CD14-positive monocyte (primary cell): ENCODE data around the gene KIRREL3. TPM values are rescaled to one million over a fixed set of nuclear protein-coding genes. Genes with fewer than 3 reads are reported as not detected.

ENCODE experiments used
- DNase-seq, 3 donors: peaks; one replicate each; pipeline ENCODE4 v3.0.0-alpha.2; 2011 to 2022
- H2AFZ ChIP-seq: 2 replicates; pipeline ENCODE4 v1.6.0; 2012; ENCODE audit warnings: mild to moderate bottlenecking, low read depth, low read length, inconsistent platforms; ENCODE audit not compliant: insufficient read depth, poor library complexity, severe bottlenecking
- H3K27ac ChIP-seq, 2 donors: 1 replicate in 1 of 2; 2 replicates in 1 of 2; pipeline ENCODE4 v1.5.1; 2012 to 2013; ENCODE audit warnings: low read length in 2 of 2, control low read depth in 1 of 2, inconsistent platforms in 1 of 2, low read depth in 1 of 2, mild to moderate bottlenecking in 1 of 2
- H3K27me3 ChIP-seq, 2 donors: one replicate each; pipeline versions ENCODE4 v1.6.0 to v1.6.1; 2011 to 2013; ENCODE audit warnings: low read length in 2 of 2; ENCODE audit not compliant: control insufficient read depth in 2 of 2, insufficient read depth in 2 of 2
- H3K36me3 ChIP-seq, 2 donors: replicated peaks in 1 of 2; 1 replicate in 1 of 2; 2 replicates in 1 of 2; pipeline versions ENCODE4 v1.5.1 to v1.6.1; 2012 to 2013; ENCODE audit warnings: low read length in 2 of 2, control low read depth in 1 of 2, inconsistent platforms in 1 of 2, mild to moderate bottlenecking in 1 of 2; ENCODE audit not compliant: insufficient read depth in 2 of 2, control insufficient read depth in 1 of 2
- H3K4me1 ChIP-seq, 2 donors: 1 replicate in 1 of 2; 2 replicates in 1 of 2; pipeline versions ENCODE4 v1.5.1 to v1.6.1; 2012 to 2013; ENCODE audit warnings: low read length in 2 of 2, control low read depth in 1 of 2, inconsistent platforms in 1 of 2, mild to moderate bottlenecking in 1 of 2, moderate library complexity in 1 of 2; ENCODE audit not compliant: insufficient read depth in 2 of 2, control insufficient read depth in 1 of 2
- H3K4me2 ChIP-seq: replicated peaks from 2 replicates; pipeline ENCODE3; 2012; ENCODE audit warnings: low read length, moderate library complexity, mild to moderate bottlenecking; ENCODE audit not compliant: poor library complexity, severe bottlenecking; ENCODE audit errors: extremely low read depth
- H3K4me3 ChIP-seq, 3 experiments: fragments of 200-600 bp in 1 of 3; sonication (generic) in 1 of 3; replicated peaks in 1 of 3; 1 replicate in 2 of 3; 2 replicates in 1 of 3; pipeline ENCODE4 v1.5.1; 2011 to 2013; ENCODE audit warnings: low read length in 3 of 3, mild to moderate bottlenecking in 3 of 3, control low read depth in 2 of 3, low read depth in 2 of 3, inconsistent platforms in 1 of 3, moderate library complexity in 1 of 3
- H3K79me2 ChIP-seq: 2 replicates; pipeline ENCODE4 v1.6.0; 2012; ENCODE audit warnings: mild to moderate bottlenecking, control low read depth, inconsistent platforms, low read length, moderate library complexity; ENCODE audit not compliant: insufficient read depth
- H3K9ac ChIP-seq: 2 replicates; pipeline ENCODE4 v1.6.0; 2017; ENCODE audit warnings: low read length, mild to moderate bottlenecking; ENCODE audit not compliant: insufficient read depth, poor library complexity, severe bottlenecking
- H3K9me3 ChIP-seq, 2 donors: replicated peaks in 1 of 2; 1 replicate in 1 of 2; 2 replicates in 1 of 2; pipeline versions ENCODE4 v1.5.1 to v1.6.1; 2012 to 2013; ENCODE audit warnings: low read length in 2 of 2, control low read depth in 1 of 2; ENCODE audit not compliant: control insufficient read depth in 1 of 2, insufficient read depth in 1 of 2
- H4K20me1 ChIP-seq: 2 replicates; pipeline ENCODE4 v1.6.0; 2012; ENCODE audit warnings: mild to moderate bottlenecking, low read length, control low read depth, moderate library complexity; ENCODE audit not compliant: insufficient read depth
- H3K27ac Mint-ChIP-seq, 7 donors: one replicate each; pipeline ENCODE4 v1.8.0; 2020; ENCODE audit warnings: mild to moderate bottlenecking in 7 of 7, mixed read lengths in 7 of 7, moderate library complexity in 6 of 7, inconsistent platforms in 2 of 7
- H3K27me3 Mint-ChIP-seq, 3 donors: one replicate each; pipeline ENCODE4 v1.8.0; 2021 to 2022; ENCODE audit warnings: low read depth in 3 of 3, mild to moderate bottlenecking in 3 of 3, mixed read lengths in 3 of 3, moderate library complexity in 3 of 3, inconsistent platforms in 1 of 3
- H3K36me3 Mint-ChIP-seq, 2 donors: one replicate each; pipeline ENCODE4 v1.8.0; 2020; ENCODE audit warnings: mixed read lengths in 2 of 2, inconsistent platforms in 1 of 2, mild to moderate bottlenecking in 1 of 2
- H3K4me1 Mint-ChIP-seq: one replicate; pipeline ENCODE4 v1.8.0; 2020; ENCODE audit warnings: mild to moderate bottlenecking, mixed read lengths
- H3K4me3 Mint-ChIP-seq, 2 donors: one replicate each; pipeline ENCODE4 v1.8.0; 2020; ENCODE audit warnings: mild to moderate bottlenecking in 2 of 2, mixed read lengths in 2 of 2, moderate library complexity in 1 of 2
- H3K9me3 Mint-ChIP-seq, 7 donors: one replicate each; pipeline ENCODE4 v1.8.0; 2020 to 2022; ENCODE audit warnings: mixed read lengths in 7 of 7, mild to moderate bottlenecking in 6 of 7, moderate library complexity in 6 of 7, inconsistent platforms in 2 of 7
- CTCF ChIP-seq: fragments of 200-600 bp; IDR thresholded peaks from one replicate; pipeline ENCODE4 v1.8.0; 2022; ENCODE audit warnings: antibody characterized with exemption, mild to moderate bottlenecking
- WGBS: methylation state at CpG from one replicate; pipeline ENCODE4 v1.1.5; 2013; ENCODE audit warnings: missing lambda C conversion rate; ENCODE audit not compliant: insufficient coverage; 5-methylcytosine and 5-hydroxymethylcytosine counted together
- intact Hi-C, 2 donors: fragments of 100-400 bp; cut with micrococcal nuclease; formaldehyde crosslinking; loops; one replicate each; pipeline versions ENCODE4 v1.15.0 to v1.15.1; 2023
- polyA plus RNA-seq, 3 donors: library from polyadenylated mRNA; depleted of rRNA in 1 of 3; unstranded in 2 of 3; stranded (reverse) in 1 of 3; fragments of 300-500 nt in 2 of 3; fragments of >200 nt in 1 of 3; fragmentation: Illumina TruSeq in 2 of 3; gene quantifications; 1 replicate in 2 of 3; 2 replicates in 1 of 3; pipeline ENCODE4 v1.2.3, GENCODE V29; 2012 to 2021

Gene KIRREL3
- polyA plus RNA-seq, 3 donors, result not detected

GRCh38 chr11:126738295-126739031 is 262.1 kb downstream of the KIRREL3 start:
- no peak for TF ChIP-seq CTCF

GRCh38 chr11:126736682-126737572 is 263.6 kb downstream of the KIRREL3 start:
- no peak for DNase-seq
- TF ChIP-seq CTCF, result no peak
- H3K36me3 Mint-ChIP-seq, result no peaks in the 10 kb centered on the region

More at GRCh38 chr11:126738295-126739031, 262.1 kb downstream of the KIRREL3 start:
- no peak overlapping the region for H3K4me3 ChIP-seq
- H3K79me2 ChIP-seq, result no peaks in the 10 kb centered on the region
- H4K20me1 ChIP-seq, result no peaks in the 10 kb centered on the region
- no peaks in the 10 kb centered on the region for H3K27me3 ChIP-seq
- Mint-ChIP-seq H3K9me3 (no peaks in the 10 kb centered on the region), H3K27me3 (peaks cover 0 to 3% (median 2%) of the 10 kb centered on the region in 3 donors), H3K4me1 (peaks cover 27% of the 10 kb centered on the region), H3K27ac (no peak overlapping the region), H3K36me3 (no peaks in the 10 kb centered on the region), H3K4me3 (no peak overlapping the region)
- intact Hi-C loops, result no loop called here
- no peaks in the 10 kb centered on the region for H3K9me3 ChIP-seq
- no peak overlapping the region for H2AFZ ChIP-seq
- WGBS, result 100% methylated on average over 2 of the region's 9 CpGs
- no peak overlapping the region for H3K4me2 ChIP-seq
- no peak for DNase-seq
- peaks cover 0 to 6% of the 10 kb centered on the region in 2 donors for H3K4me1 ChIP-seq
- H3K9ac ChIP-seq, result no peak overlapping the region
- H3K36me3 ChIP-seq, result no peaks in the 10 kb centered on the region
- no peak overlapping the region for H3K27ac ChIP-seq

More at GRCh38 chr11:126736682-126737572, 263.6 kb downstream of the KIRREL3 start:
- no peaks in the 10 kb centered on the region for H3K9me3 Mint-ChIP-seq
- no peaks in the 10 kb centered on the region for H3K36me3 ChIP-seq
- H3K9me3 ChIP-seq, result no peaks in the 10 kb centered on the region
- H3K27ac Mint-ChIP-seq, result no peak overlapping the region
- intact Hi-C loops, result no loop called here
- WGBS, result 86% methylated on average over 7 of the region's 12 CpGs
- no peaks in the 10 kb centered on the region for H4K20me1 ChIP-seq
- no peak overlapping the region for H3K4me3 ChIP-seq
- H3K4me1 Mint-ChIP-seq, result peaks cover 36% of the 10 kb centered on the region
- peaks cover 0 to 16% of the 10 kb centered on the region in 2 donors for H3K4me1 ChIP-seq
- H3K27me3 ChIP-seq, result no peaks in the 10 kb centered on the region
- H3K79me2 ChIP-seq, result no peaks in the 10 kb centered on the region
- H2AFZ ChIP-seq, result no peak overlapping the region
- H3K27ac ChIP-seq, result no peak overlapping the region
- H3K4me3 Mint-ChIP-seq, result peak overlapping the region in 1 of 2 donors; percentile 34
- no peak overlapping the region for H3K4me2 ChIP-seq
- no peak overlapping the region for H3K9ac ChIP-seq
- peaks cover 0 to 4% (median 3%) of the 10 kb centered on the region in 3 donors for H3K27me3 Mint-ChIP-seq
